Memory B cell (primary cell): ENCODE measurements around the gene WDR20.
A peak's percentile ranks its signal among the peaks of the same experiment; 100 is the strongest.

Source experiments
- ATAC-seq: fragments of 150-1000 bp; cut with Tn5 transposase; 2 replicates; pipeline ENCODE4 v1.10.0; 2021; ENCODE audit warnings: low read depth, mild to moderate bottlenecking, moderate library complexity
- DNase-seq, 2 donors: peaks; one replicate each; pipeline ENCODE4 v3.0.0; 2022; ENCODE audit warnings: low spot score in 2 of 2
- H3K27ac Mint-ChIP-seq: one replicate; pipeline ENCODE4 v1.8.0; 2022; ENCODE audit warnings: mild to moderate bottlenecking, moderate library complexity, mixed read lengths
- H3K27me3 Mint-ChIP-seq: one replicate; pipeline ENCODE4 v1.8.0; 2022; ENCODE audit warnings: mixed read lengths
- H3K36me3 Mint-ChIP-seq: one replicate; pipeline ENCODE4 v1.8.0; 2022; ENCODE audit warnings: mild to moderate bottlenecking, mixed read lengths
- H3K4me1 Mint-ChIP-seq: one replicate; pipeline ENCODE4 v1.8.0; 2022; ENCODE audit warnings: mixed read lengths
- H3K4me3 Mint-ChIP-seq: one replicate; pipeline ENCODE4 v1.8.0; 2022; ENCODE audit warnings: mild to moderate bottlenecking, moderate library complexity, mixed read lengths
- H3K9me3 Mint-ChIP-seq: one replicate; pipeline ENCODE4 v1.8.0; 2022; ENCODE audit warnings: mixed read lengths

WDR20 gene

GRCh38 chr14:102217399-102217798 is 77.7 kb downstream of the WDR20 start:
- Mint-ChIP-seq H3K4me3 (no peak overlapping the region), H3K4me1 (peaks cover 10% of the 10 kb centered on the region), H3K36me3 (peaks cover 2% of the 10 kb centered on the region), H3K9me3 (no peaks in the 10 kb centered on the region), H3K27me3 (no peaks in the 10 kb centered on the region), H3K27ac (no peak overlapping the region)
- ATAC-seq (no peak), DNase-seq (no peak)

DNA sequence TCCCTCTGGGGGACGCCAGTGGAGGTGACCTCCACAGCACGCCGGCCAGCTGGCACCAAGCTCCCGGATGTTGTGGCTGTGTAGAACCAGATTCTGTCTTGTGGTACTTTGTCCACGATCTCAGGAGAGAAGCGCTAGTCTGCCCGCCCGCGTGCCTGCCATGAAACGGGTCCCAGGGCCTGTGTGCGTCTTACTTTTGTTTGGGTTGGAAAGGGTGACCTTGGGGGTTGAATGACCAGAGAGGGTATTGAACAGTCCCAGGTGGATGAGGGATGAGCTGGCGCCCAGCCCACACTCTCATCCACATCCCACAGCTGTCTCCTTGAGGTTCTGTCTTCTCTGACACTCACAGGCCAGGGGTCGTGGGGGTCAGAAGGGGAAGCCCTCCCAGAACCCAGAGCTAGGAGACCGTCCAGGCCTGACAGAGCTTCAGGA is 78.3 kb downstream of the WDR20 start:
- Mint-ChIP-seq H3K9me3 (no peaks in the 10 kb centered on the region), H3K36me3 (peaks cover 2% of the 10 kb centered on the region), H3K4me3 (no peak overlapping the region), H3K4me1 (peaks cover 10% of the 10 kb centered on the region), H3K27me3 (no peaks in the 10 kb centered on the region), H3K27ac (no peak overlapping the region)
- ATAC-seq (no peak), DNase-seq (no peak)

DNA sequence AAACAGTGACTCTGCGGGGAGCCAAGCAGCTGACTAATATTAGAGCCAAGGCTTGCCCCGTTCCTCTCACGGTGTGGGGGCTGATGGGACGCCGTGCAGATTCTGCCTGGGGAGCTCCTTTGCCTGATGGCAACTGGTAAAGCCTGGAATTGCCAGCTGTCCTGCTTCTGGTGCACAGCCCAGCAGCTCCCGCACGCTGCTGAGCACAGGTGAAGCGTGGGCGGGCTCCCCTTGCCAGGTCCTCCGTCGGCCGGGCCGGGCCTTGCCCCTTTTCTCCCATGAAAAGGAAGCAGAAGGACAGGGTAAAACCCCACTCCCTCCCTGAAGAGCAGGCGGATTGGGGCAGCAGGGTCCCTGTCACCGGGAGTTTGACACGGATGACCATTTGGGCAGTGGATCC is 79.0 kb downstream of the WDR20 start:
- ATAC-seq = no peak
- Mint-ChIP-seq H3K9me3 (no peaks in the 10 kb centered on the region), H3K4me3 (no peak overlapping the region)

DNA sequence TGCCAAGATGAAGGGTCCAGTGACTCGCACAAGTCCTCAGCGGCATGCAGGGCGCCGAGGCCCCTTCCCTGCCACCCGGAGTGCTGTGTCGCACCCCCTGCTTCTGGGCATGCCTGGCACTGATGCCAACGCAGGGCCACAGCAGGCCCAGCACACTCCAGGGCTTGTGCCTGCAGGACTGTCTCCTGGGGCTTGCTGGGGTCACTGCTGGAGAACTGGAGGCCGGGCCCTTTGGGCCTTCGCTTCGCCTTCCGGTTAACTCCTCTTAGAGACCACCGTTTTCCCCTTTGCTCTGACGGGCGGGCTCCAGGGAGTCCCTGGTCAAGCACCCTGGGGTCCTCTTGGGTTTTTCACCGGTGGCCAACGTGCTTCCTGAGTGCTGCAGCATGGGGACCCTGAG is 79.6 kb downstream of the WDR20 start:
- Mint-ChIP-seq H3K9me3 (no peaks in the 10 kb centered on the region), H3K27me3 (no peaks in the 10 kb centered on the region), H3K27ac (no peak overlapping the region), H3K4me1 (peaks cover 10% of the 10 kb centered on the region), H3K4me3 (no peak overlapping the region), H3K36me3 (peaks cover 6% of the 10 kb centered on the region)
- ATAC-seq = no peak
- DNase-seq = no peak

More for the DNA sequence above, 79.0 kb downstream of the WDR20 start:
- Mint-ChIP-seq H3K27ac (no peak overlapping the region), H3K27me3 (no peaks in the 10 kb centered on the region), H3K4me1 (peaks cover 10% of the 10 kb centered on the region), H3K36me3 (peaks cover 4% of the 10 kb centered on the region)
- no peak for DNase-seq

GRCh38 chr14:102220031-102220430 is 80.3 kb downstream of the WDR20 start:
- peak; percentile 98 for ATAC-seq
- DNase-seq = peak; percentile 44 to 60
- Mint-ChIP-seq H3K9me3 (no peaks in the 10 kb centered on the region), H3K27me3 (no peaks in the 10 kb centered on the region), H3K36me3 (peaks cover 8% of the 10 kb centered on the region), H3K27ac (no peak overlapping the region), H3K4me3 (peak overlapping the region; percentile 3), H3K4me1 (peaks cover 10% of the 10 kb centered on the region)

GRCh38 chr14:102221026-102221425 is 81.3 kb downstream of the WDR20 start:
- peaks cover 8% of the 10 kb centered on the region for H3K36me3 Mint-ChIP-seq
- no peak overlapping the region for H3K27ac Mint-ChIP-seq
- DNase-seq = no peak
- H3K4me3 Mint-ChIP-seq = no peak overlapping the region
- H3K4me1 Mint-ChIP-seq = peaks cover 12% of the 10 kb centered on the region
- no peaks in the 10 kb centered on the region for H3K9me3 Mint-ChIP-seq
- H3K27me3 Mint-ChIP-seq = no peaks in the 10 kb centered on the region
- no peak for ATAC-seq

- Mint-ChIP-seq H3K27ac (no peak overlapping the region), H3K4me1 (peaks cover 12% of the 10 kb centered on the region), H3K36me3 (peaks cover 8% of the 10 kb centered on the region), H3K27me3 (no peaks in the 10 kb centered on the region), H3K9me3 (no peaks in the 10 kb centered on the region), H3K4me3 (no peak overlapping the region)
- no peak for DNase-seq
- no peak for ATAC-seq
These were observed 82.4 kb downstream of the WDR20 start for GRCh38 chr14:102222009-102222575.

GRCh38 chr14:102222751-102223150 is 83.1 kb downstream of the WDR20 start:
- no peaks in the 10 kb centered on the region for H3K9me3 Mint-ChIP-seq
- no peak for DNase-seq
- H3K36me3 Mint-ChIP-seq = peaks cover 6% of the 10 kb centered on the region
- H3K4me3 Mint-ChIP-seq = no peak overlapping the region
- no peak overlapping the region for H3K27ac Mint-ChIP-seq
- no peak for ATAC-seq
- no peaks in the 10 kb centered on the region for H3K27me3 Mint-ChIP-seq
- peaks cover 9% of the 10 kb centered on the region for H3K4me1 Mint-ChIP-seq

GRCh38 chr14:102223682-102224081 is 84.0 kb downstream of the WDR20 start:
- Mint-ChIP-seq H3K9me3 (no peaks in the 10 kb centered on the region), H3K4me3 (no peak overlapping the region), H3K27ac (no peak overlapping the region), H3K36me3 (peaks cover 6% of the 10 kb centered on the region), H3K4me1 (peaks cover 9% of the 10 kb centered on the region), H3K27me3 (no peaks in the 10 kb centered on the region)
- no peak for DNase-seq
- ATAC-seq = no peak

DNA sequence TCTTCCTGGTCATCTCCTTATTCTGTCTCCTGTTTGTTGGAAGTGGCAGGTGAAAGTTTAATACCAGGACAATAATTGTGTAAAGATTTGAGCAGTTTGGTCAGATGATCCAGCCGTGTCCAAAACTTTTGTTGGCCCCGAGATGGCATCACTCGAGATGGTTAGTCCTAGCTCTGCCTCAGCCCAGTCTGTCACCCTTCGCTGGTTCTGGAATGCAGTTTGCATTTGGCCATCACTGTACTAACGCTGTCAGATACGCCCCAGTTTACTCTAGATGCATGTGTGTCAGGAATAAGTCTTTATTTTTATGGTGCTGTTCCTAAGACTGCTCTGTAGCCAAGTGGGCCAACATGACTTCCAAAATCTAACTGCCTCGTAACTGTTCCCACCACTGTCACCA is 85.7 kb downstream of the WDR20 start:
- Mint-ChIP-seq H3K9me3 (no peaks in the 10 kb centered on the region), H3K4me3 (no peak overlapping the region), H3K27ac (no peak overlapping the region), H3K36me3 (peaks cover 6% of the 10 kb centered on the region), H3K27me3 (no peaks in the 10 kb centered on the region), H3K4me1 (peaks cover 2% of the 10 kb centered on the region)
- DNase-seq = no peak
- no peak for ATAC-seq

DNA sequence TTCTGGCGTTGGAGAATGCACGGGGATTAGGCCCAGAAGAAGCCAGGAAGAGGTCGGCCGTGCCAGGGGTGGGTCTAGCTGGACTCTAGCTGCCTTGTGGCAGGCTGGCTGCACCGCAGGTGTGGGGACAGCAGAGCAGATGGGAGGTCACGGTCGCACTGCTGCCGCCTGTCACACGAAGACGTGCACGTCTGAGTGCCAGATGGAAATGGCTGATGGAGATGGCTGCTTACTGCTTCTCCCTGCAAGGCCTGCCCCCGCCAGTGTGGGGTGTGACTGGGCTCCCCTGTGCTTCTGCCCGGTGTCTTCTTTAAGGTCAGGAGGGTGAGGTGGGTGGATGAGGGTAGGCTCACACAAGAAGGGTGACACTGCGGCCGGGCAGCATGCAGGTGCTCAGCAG is 86.2 kb downstream of the WDR20 start:
- ATAC-seq (no peak), DNase-seq (no peak)
- Mint-ChIP-seq H3K27ac (no peak overlapping the region), H3K4me1 (peaks cover 2% of the 10 kb centered on the region), H3K4me3 (no peak overlapping the region), H3K36me3 (peaks cover 6% of the 10 kb centered on the region), H3K9me3 (no peaks in the 10 kb centered on the region), H3K27me3 (no peaks in the 10 kb centered on the region)

DNA sequence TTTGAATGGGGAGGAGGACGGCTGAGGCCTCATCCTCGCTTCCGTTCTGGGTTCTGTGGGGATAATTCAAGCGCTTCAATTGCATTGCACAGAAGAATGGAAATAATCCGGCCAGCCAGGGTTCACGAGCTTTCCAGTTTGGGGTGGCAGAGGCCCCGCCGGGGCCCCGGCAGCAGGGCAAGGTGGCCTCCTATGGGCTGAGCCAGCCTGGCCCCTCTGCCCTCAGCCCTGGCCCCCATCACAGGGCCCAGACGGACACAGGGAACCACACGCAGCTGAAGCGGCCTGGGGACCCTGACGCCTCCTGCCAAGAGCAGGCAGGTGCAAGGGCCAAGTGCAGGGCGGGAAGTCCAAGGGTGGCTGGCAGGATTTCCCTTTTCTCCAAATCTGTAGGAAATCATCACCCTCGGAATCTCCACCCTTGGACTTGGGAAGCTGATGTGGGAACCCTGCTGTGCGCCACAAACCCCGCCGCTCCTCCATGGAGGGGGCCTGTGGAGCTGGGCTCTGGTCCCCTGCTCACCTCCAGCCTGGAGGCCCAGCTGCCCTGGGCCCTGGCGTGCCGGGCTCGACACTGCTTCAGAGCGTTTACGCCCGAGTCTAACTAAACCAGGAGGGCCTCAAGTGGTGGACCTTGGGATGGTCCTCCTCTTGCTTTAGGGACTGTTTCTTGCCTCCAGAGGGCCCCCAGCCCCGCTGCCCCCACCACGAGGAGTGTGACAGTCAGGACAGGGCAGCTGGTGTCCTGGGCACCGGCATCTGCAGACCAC is 86.8 kb downstream of the WDR20 start:
- Mint-ChIP-seq H3K27ac (no peak overlapping the region), H3K36me3 (peaks cover 6% of the 10 kb centered on the region), H3K4me1 (peaks cover 2% of the 10 kb centered on the region), H3K4me3 (no peak overlapping the region), H3K27me3 (no peaks in the 10 kb centered on the region), H3K9me3 (no peaks in the 10 kb centered on the region)
- DNase-seq = no peak
- no peak for ATAC-seq

DNA sequence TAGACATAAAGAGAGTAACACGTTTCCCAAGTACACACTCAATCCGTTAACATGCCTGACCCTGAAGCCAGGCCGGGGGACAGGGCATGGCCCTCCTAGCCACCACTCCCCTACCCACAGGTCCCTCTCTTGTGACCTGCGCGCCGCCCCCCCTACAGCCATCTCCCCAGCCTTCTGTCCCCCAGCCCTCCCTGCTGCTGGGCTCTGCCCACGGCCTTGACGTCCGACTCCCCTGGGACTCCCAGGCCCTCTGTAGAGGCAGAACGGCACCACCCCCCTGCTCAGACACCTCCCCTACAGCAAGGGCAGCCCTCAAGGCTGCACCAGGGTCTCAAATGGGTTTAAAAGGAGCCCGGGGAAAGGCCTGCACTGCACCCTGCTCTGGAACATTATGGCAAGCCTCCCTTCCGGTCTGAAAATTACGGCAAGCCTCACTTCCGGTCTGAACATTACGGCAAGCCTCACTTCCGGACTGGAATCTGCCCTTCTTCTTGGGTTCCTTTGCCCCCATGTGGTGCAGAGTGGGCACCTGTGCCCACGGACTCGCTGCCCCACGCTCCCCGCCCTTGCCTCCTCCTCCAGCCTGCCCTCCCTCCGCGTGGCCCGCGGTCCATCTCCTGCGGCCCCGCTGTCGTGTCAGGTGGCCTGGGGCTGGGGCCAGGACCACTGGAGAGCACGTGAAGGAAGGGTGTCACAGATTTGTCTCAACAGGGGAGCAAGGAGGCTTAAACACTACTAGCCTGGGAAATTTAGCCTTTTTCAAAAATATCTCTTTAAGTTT is 87.7 kb downstream of the WDR20 start:
- Mint-ChIP-seq H3K36me3 (peaks cover 6% of the 10 kb centered on the region), H3K4me1 (peaks cover 2% of the 10 kb centered on the region), H3K27me3 (no peaks in the 10 kb centered on the region), H3K27ac (no peak overlapping the region), H3K4me3 (peak overlapping the region; percentile 12), H3K9me3 (no peaks in the 10 kb centered on the region)
- ATAC-seq (no peak), DNase-seq (no peak)

DNA sequence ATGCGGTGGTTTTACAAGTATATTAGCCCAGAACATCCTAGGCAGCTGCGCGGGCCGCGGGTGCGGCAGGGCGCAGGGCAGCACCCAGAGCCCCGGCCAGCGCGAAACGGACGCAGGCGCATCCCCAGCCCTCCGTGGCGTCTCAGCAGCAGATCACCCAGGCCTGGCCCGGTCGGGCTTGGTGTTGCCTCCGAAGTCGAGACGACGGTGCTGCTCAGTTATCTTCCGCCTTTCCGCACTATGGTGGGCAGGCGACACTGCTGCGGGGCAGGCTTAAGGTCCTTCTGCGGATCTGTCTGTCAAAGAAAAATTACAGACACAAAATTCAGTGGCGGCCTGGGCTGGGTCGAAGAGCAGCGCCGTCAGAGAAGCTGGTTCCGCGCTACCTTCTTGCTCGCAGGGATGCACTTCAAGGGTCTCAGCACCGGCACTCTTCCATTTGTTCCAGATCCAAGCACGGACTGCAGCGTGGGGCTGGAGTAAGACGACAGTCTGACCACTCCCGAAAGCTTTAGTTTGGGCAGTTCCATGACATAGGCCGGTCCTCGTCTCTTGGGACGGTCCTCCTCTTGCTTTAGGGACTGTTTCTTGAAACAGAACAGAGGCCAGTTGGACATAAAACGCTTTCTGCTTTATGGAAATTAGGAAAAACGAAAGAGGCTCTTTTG is 89.5 kb downstream of the WDR20 start:
- DNase-seq (no peak), ATAC-seq (no peak)
- Mint-ChIP-seq H3K4me1 (peaks cover 2% of the 10 kb centered on the region), H3K27me3 (no peaks in the 10 kb centered on the region), H3K9me3 (no peaks in the 10 kb centered on the region), H3K4me3 (no peak overlapping the region), H3K27ac (no peak overlapping the region), H3K36me3 (peaks cover 3% of the 10 kb centered on the region)
